Suppressor macrophage treated with lipopolysaccharide for 1 hour (primary cell): ENCODE data around the gene CNTN4.
A peak's percentile ranks its signal among the peaks of the same experiment; 100 is the strongest.
"Not testable (repeated sequence)": the region's sequence is repeated elsewhere in the genome, so short reads cannot be mapped to it uniquely, and the experiment has no call there.

ENCODE experiments used
- DNase-seq, 3 donors: peaks; one replicate each; pipeline ENCODE4 v3.0.0-alpha.2; 2020 to 2022

The CNTN4 gene

GRCh38 chr3:2873986-2874385 is 775.3 kb downstream of the CNTN4 start:
- no peak for DNase-seq

DNA sequence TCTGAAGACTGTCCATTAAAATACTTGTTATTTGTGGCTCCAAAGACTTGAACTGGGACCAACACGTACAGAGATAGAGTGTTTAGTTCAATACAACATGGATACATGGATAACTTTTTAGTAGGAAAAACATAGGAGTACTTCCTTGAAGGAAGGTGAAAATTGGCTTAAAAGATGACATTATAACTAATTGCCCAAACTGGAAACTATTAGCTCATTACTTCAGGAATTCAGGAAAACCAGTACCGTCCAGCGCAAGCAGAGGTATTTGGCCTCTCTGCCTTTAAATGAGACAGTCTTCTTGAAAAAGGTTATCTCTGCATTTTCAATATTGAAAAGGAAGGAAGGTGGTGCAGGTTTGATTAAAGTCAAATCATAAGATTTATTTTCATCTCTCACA is 777.0 kb downstream of the CNTN4 start:
- DNase-seq, result no peak

GRCh38 chr3:2876362-2876761 is 777.7 kb downstream of the CNTN4 start:
- DNase-seq, result no peak

DNA sequence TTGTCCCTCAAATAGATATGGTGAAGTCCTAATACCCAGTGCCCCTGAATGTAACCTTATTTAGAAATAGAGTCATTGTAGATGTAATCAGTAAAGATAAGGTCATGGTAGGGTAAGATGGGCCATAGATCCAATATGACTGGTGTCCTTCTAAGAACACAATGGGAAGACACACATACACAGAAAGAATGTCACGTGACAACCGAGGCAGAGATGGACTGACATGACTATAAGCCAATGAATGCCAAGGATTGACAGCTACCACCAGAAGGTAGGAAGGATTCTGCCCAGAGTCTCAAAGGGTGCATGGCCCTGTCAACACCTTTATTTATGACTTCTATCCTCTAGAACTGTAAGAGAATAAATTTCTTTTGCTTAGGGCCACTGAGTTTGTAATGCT is 780.4 kb downstream of the CNTN4 start:
- DNase-seq, result no peak

DNA sequence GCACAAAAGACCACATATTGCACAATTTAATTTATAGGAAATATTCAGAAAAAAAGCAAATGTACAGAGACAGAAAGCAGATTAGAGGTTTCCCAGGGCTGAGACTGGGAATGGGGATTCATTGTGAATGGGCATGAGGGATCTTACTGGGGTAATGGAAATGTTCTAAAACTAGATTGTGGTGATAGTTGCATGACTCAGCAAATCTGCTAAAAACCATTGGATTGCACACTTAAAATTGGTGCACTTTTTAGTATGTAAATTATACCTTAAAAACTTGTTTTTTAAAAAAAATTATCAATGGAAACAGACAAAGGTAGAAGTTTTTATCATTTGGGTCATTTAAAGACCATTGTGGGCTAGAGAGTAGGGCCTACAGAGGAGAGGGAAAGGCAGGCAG is 780.9 kb downstream of the CNTN4 start:
- DNase-seq, result no peak

- no peak for DNase-seq
Measured at GRCh38 chr3:2880218-2880756, 781.6 kb downstream of the CNTN4 start.

DNA sequence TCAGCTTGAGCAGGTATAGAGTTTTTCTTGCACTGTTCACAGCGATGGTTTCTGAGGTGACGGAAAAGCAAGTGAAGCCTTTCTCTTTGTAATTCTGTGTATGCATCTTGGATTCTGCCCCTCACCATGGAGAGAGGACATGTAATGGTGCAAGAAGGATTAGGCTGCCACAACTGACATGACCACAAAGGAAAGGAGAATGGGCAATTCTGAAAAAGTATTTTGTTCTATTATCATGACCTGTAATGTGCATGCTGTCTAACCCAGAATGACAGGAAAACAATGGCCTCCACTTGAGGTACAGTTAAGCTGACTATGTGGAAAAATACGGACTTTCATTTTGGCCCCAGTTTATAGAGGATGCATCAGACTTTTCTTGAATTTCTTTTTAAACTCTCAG is 784.6 kb downstream of the CNTN4 start:
- no peak for DNase-seq

- no peak for DNase-seq
Measured at GRCh38 chr3:2888592-2888991, 789.9 kb downstream of the CNTN4 start.

- DNase-seq, result no peak
Measured at GRCh38 chr3:2889736-2890135, 791.1 kb downstream of the CNTN4 start.

- DNase-seq, result no peak
Measured at GRCh38 chr3:2896308-2896939, 797.8 kb downstream of the CNTN4 start.

DNA sequence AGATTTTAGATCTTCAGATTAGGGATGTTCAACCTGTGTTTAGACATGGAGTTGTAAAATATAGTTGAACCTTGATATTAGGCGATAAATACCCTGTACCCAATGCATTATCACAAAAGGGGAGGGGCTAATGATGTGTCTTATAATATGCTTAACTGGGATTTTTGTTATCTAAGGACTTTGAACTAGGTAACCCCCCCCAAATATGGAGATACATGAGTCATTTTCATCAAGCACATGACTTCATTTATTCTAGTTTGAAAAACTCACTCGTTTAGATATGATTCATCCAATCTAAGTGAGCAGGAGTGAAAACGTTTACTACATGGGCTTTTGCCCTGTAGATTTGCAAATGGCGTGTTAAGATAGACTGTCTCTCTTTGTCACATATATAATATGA is 799.2 kb downstream of the CNTN4 start:
- no peak for DNase-seq

- DNase-seq, result no peak
Measured at GRCh38 chr3:2898591-2899353, 800.1 kb downstream of the CNTN4 start.

- no peak for DNase-seq
Measured at GRCh38 chr3:2904054-2904453, 805.4 kb downstream of the CNTN4 start.

- no peak for DNase-seq
Measured at GRCh38 chr3:2908693-2909351, 810.2 kb downstream of the CNTN4 start.

GRCh38 chr3:2910997-2911396 is 812.3 kb downstream of the CNTN4 start:
- no peak for DNase-seq

- no peak for DNase-seq
Measured at GRCh38 chr3:2915826-2916225, 817.2 kb downstream of the CNTN4 start.

DNA sequence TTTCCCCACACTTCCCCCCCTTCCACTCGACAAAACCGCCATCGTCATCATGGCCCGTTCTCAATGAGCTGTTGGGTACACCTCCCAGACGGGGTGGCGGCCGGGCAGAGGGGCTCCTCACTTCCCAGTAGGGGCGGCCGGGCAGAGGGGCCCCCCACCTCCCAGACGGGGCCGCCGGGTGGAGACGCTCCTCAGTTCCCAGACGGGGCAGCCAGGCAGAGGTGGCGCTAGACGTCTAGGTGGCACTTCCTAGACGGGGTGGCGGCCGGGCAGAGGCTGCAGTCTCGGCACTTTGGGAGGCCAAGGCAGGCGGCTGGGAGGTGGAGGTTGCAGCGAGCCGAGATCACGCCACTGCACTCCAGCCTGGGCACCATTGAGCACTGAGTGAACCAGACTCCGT is 818.0 kb downstream of the CNTN4 start:
- not testable (repeated sequence) for DNase-seq

- DNase-seq, result no peak
Measured at GRCh38 chr3:2920103-2920502, 821.4 kb downstream of the CNTN4 start.

- DNase-seq, result no peak
Measured at GRCh38 chr3:2921452-2921851, 822.8 kb downstream of the CNTN4 start.

DNA sequence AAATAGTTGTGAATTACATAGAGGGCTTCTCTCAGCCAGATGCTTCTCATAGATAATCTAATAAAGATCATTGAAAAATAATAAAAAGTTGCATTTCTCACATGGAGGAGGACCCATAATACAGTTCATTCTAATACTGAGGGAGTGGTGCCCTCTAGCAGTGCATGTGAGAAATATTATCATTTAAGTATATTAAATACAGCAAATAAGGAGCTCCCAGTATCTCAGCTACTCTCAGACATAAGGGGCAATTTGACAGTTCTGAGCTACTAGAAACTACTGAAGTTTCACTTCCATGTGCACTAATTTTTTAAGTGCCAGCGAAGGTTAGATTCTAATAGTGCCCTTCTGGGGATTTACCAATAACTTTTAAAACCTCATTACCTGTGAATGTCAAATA is 823.2 kb downstream of the CNTN4 start:
- DNase-seq, result no peak

- peak in 1 of 3 donors; percentile 2 for DNase-seq
Measured at GRCh38 chr3:2923390-2923789, 824.7 kb downstream of the CNTN4 start.

- no peak for DNase-seq
Measured at GRCh38 chr3:2927259-2927658, 828.6 kb downstream of the CNTN4 start.

DNA sequence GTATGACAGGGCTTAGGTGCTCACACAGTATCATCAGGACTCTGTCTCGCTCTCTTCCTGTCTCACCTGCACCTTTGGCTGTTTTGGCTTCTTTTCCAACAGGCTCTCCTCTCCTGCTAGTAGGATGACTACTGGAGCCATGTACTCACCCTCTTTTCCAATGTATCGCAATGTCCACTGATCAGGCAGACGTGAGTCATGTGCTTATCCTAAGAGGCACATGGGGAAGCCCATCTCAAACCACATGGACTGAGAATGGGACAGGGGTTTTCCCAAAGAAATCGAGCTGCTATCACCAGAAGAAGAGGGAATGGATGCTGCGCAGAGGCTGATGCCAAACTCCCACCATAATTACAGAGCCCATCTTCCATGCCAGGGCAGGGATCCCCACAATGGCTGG is 830.9 kb downstream of the CNTN4 start:
- DNase-seq, result peak; percentile 1 to 34 (median 7)

- DNase-seq, result no peak
Measured at GRCh38 chr3:2931265-2931664, 832.6 kb downstream of the CNTN4 start.
